Transverse colon (tissue), 3 donors: Measurements from ENCODE around the gene IL31.

Experiments used
- CTCF ChIP-seq, 5 experiments: fragments of 200-600 bp in 3 of 5; fragments of 450-650 bp in 2 of 5; sonication (generic) in 3 of 5; IDR thresholded peaks; 1 replicate in 2 of 5; 2 replicates in 3 of 5; pipeline ENCODE4 v1.5.1; 2016 to 2017; ENCODE audit warnings: antibody characterized with exemption in 5 of 5, inconsistent platforms in 3 of 5, mild to moderate bottlenecking in 2 of 5, moderate library complexity in 1 of 5
- POLR2A ChIP-seq: fragments of 450-650 bp; IDR thresholded peaks from one replicate; pipeline ENCODE4 v1.6.1; 2016; ENCODE audit warnings: antibody characterized with exemption, mild to moderate bottlenecking, moderate library complexity

DNA sequence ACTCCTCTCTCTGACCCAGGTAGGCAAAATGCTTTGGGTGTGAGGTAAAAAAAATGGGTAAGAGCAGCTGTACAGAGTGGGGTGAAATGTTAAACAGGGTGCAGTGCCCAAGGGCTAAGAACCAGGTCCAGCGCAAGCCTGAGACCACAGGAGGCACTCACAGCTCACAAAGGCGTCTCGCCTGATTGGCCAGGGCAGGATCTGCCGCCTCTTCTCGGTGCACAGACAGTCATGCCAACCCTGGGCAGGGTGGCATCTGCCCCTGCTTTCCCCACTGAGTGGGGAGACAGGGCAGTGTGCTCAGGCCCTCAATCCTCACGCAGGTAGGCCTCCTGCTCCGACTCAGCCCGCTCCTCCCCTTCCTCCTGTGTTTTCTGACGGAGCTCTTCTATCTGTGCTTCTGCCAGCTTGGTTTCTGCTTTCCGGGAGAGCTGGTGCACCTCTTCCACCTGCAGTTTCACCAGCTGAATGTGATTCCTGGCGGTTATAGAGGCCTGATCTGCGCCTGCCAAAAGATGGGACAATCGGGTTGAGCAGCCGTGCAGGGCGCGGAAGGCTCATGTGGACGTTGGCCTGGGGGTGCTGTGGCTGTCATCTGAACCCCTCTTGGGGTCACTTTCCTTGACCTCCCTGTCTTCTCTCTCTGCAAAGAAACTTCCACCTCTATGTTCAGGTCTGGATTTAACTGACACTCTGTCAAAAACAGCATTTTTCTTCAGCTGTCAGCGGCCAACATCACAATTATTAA, 34.2 kb upstream of the IL31 start:
- no peak for TF ChIP-seq POLR2A
- no peak for TF ChIP-seq CTCF (IDR thresholded peaks at IDR 0.05)
